H9 (cell line): ENCODE measurements around the gene PLCB1. TPM values are rescaled to one million over a fixed set of nuclear protein-coding genes. Genes with fewer than 3 reads are reported as not detected.

Experiments
- DNase-seq: peaks from one replicate; pipeline ENCODE4 v3.0.0-alpha.2; 2017
- H2AFZ ChIP-seq: one replicate; pipeline ENCODE4 v1.6.1; 2013; ENCODE audit warnings: mild to moderate bottlenecking, low read length, control low read depth, moderate library complexity
- H2AK5ac ChIP-seq: 2 replicates; pipeline ENCODE4 v1.6.1; 2013; ENCODE audit warnings: low read length, control low read depth, mixed read lengths; ENCODE audit not compliant: insufficient read length
- H2BK120ac ChIP-seq: one replicate; pipeline ENCODE4 v1.6.1; 2013; ENCODE audit warnings: low read depth, mild to moderate bottlenecking, low read length, control low read depth, inconsistent platforms; ENCODE audit not compliant: poor library complexity, severe bottlenecking
- H2BK12ac ChIP-seq: 2 replicates; pipeline ENCODE4 v1.6.1; 2013; ENCODE audit warnings: low read length, control low read depth, mixed read lengths, low read depth; ENCODE audit not compliant: insufficient read length
- H2BK15ac ChIP-seq: 2 replicates; pipeline ENCODE4 v1.6.1; 2013; ENCODE audit warnings: low read depth, low read length, control low read depth
- H2BK20ac ChIP-seq: one replicate; pipeline ENCODE4 v1.6.1; 2013; ENCODE audit warnings: low read depth, mild to moderate bottlenecking, low read length, control low read depth, inconsistent platforms; ENCODE audit not compliant: poor library complexity, severe bottlenecking
- H2BK5ac ChIP-seq: 2 replicates; pipeline ENCODE4 v1.6.1; 2013; ENCODE audit warnings: low read length, control low read depth, mixed read lengths; ENCODE audit not compliant: insufficient read length
- H3K14ac ChIP-seq: 2 replicates; pipeline ENCODE4 v1.6.1; 2013; ENCODE audit warnings: low read length, control low read depth; ENCODE audit not compliant: insufficient read depth
- H3K18ac ChIP-seq: 2 replicates; pipeline ENCODE4 v1.6.1; 2013; ENCODE audit warnings: low read depth, mild to moderate bottlenecking, mixed read lengths, low read length, control low read depth; ENCODE audit not compliant: insufficient read length
- H3K23ac ChIP-seq: 2 replicates; pipeline ENCODE4 v1.6.1; 2013; ENCODE audit warnings: low read length, control low read depth, mixed read lengths, low read depth; ENCODE audit not compliant: insufficient read length
- H3K23me2 ChIP-seq: 2 replicates; pipeline ENCODE4 v1.6.1; 2013; ENCODE audit warnings: low read depth, mild to moderate bottlenecking, mixed read lengths, low read length, control low read depth; ENCODE audit not compliant: insufficient read length, poor library complexity, severe bottlenecking
- H3K27ac ChIP-seq: 2 replicates; pipeline ENCODE4 v1.5.1; 2013; ENCODE audit warnings: low read length, control low read depth, mixed read lengths, low read depth; ENCODE audit not compliant: insufficient read length
- H3K27me3 ChIP-seq: 2 replicates; pipeline ENCODE4 v1.6.1; 2013; ENCODE audit warnings: low read length, control low read depth, inconsistent platforms; ENCODE audit not compliant: insufficient read depth
- H3K4ac ChIP-seq: 2 replicates; pipeline ENCODE4 v1.6.1; 2013; ENCODE audit warnings: low read depth, mild to moderate bottlenecking, control low read depth, inconsistent platforms, low read length, moderate library complexity
- H3K4me1 ChIP-seq: 2 replicates; pipeline ENCODE4 v1.6.1; 2013; ENCODE audit warnings: low read length, control low read depth, inconsistent platforms; ENCODE audit not compliant: insufficient read depth
- H3K4me2 ChIP-seq: 2 replicates; pipeline ENCODE4 v1.6.1; 2013; ENCODE audit warnings: low read length, control low read depth, mixed read lengths; ENCODE audit not compliant: insufficient read length, insufficient read depth
- H3K56ac ChIP-seq: 2 replicates; pipeline ENCODE4 v1.6.1; 2013; ENCODE audit warnings: low read depth, mild to moderate bottlenecking, mixed read lengths, low read length, control low read depth; ENCODE audit not compliant: insufficient read length
- H3K79me1 ChIP-seq: 2 replicates; pipeline ENCODE4 v1.6.1; 2013; ENCODE audit warnings: low read depth, mild to moderate bottlenecking, moderate library complexity, low read length, control low read depth, inconsistent platforms; ENCODE audit not compliant: insufficient read depth, poor library complexity, severe bottlenecking
- H3K79me2 ChIP-seq: 2 replicates; pipeline ENCODE4 v1.6.1; 2013; ENCODE audit warnings: low read length, control low read depth, inconsistent platforms; ENCODE audit not compliant: insufficient read depth
- H3K9ac ChIP-seq: 2 replicates; pipeline ENCODE4 v1.6.1; 2013; ENCODE audit warnings: low read length, control low read depth, mixed read lengths; ENCODE audit not compliant: insufficient read length; ENCODE audit errors: extremely low read depth
- H3K9me3 ChIP-seq: one replicate; pipeline ENCODE4 v1.6.1; 2013; ENCODE audit warnings: low read depth, low read length, inconsistent platforms; ENCODE audit not compliant: control insufficient read depth
- H3T11ph ChIP-seq: one replicate; pipeline ENCODE4 v1.6.1; 2013; ENCODE audit warnings: mild to moderate bottlenecking, low read length, control low read depth, inconsistent platforms
- H4K20me1 ChIP-seq: one replicate; pipeline ENCODE4 v1.6.1; 2013; ENCODE audit not compliant: control insufficient read depth, insufficient read length, insufficient read depth
- H4K5ac ChIP-seq: 2 replicates; pipeline ENCODE4 v1.6.1; 2013; ENCODE audit warnings: low read depth, mild to moderate bottlenecking, mixed read lengths, low read length, control low read depth; ENCODE audit not compliant: insufficient read length
- H4K8ac ChIP-seq: replicated peaks from 2 replicates; pipeline ENCODE4 v1.6.1; 2013; ENCODE audit warnings: low read length, control low read depth, mixed read lengths, low read depth; ENCODE audit not compliant: insufficient read length
- H4K91ac ChIP-seq: 2 replicates; pipeline ENCODE4 v1.6.1; 2013; ENCODE audit warnings: low read depth, mild to moderate bottlenecking, moderate library complexity, mixed read lengths, low read length, control low read depth; ENCODE audit not compliant: insufficient read length
- H3K27ac Mint-ChIP-seq, 3 experiments: 2 replicates in 2 of 3; 3 replicates in 1 of 3; pipeline ENCODE4 v1.8.0; 2020 to 2021; ENCODE audit warnings: mixed read lengths in 3 of 3, mild to moderate bottlenecking in 1 of 3, moderate library complexity in 1 of 3
- H3K27me3 Mint-ChIP-seq: 2 replicates; pipeline ENCODE4 v1.8.0; 2021; ENCODE audit warnings: low read depth, mild to moderate bottlenecking, moderate library complexity, mixed read lengths
- H3K36me3 Mint-ChIP-seq, 3 experiments: 2 replicates in 2 of 3; 3 replicates in 1 of 3; pipeline ENCODE4 v1.8.0; 2020 to 2021; ENCODE audit warnings: low read depth in 3 of 3, mixed read lengths in 3 of 3; ENCODE audit not compliant: insufficient read depth in 1 of 3
- H3K4me1 Mint-ChIP-seq, 2 experiments: 2 replicates each; pipeline ENCODE4 v1.8.0; 2020; ENCODE audit warnings: mixed read lengths in 2 of 2
- H3K4me3 Mint-ChIP-seq, 2 experiments: 2 replicates in 1 of 2; 3 replicates in 1 of 2; pipeline ENCODE4 v1.8.0; 2020 to 2021; ENCODE audit warnings: mild to moderate bottlenecking in 2 of 2, mixed read lengths in 2 of 2, moderate library complexity in 1 of 2
- H3K9me3 Mint-ChIP-seq, 2 experiments: 2 replicates in 1 of 2; 3 replicates in 1 of 2; pipeline ENCODE4 v1.8.0; 2020; ENCODE audit warnings: mild to moderate bottlenecking in 2 of 2, mixed read lengths in 2 of 2, moderate library complexity in 1 of 2
- CTCF ChIP-seq: fragments of 200-600 bp; sonication (generic); conservative IDR thresholded peaks from 3 replicates; pipeline ENCODE4 v1.8.0; 2021; ENCODE audit warnings: antibody characterized with exemption, mild to moderate bottlenecking
- WGBS: extraction: QIAGEN DNeasy Blood & Tissue Kit; methylation state at CpG from one replicate; pipeline ENCODE4 v1.1.7; 2013; ENCODE audit warnings: missing lambda C conversion rate, low lambda C conversion rate, mixed read lengths; ENCODE audit not compliant: insufficient read length; ENCODE audit errors: extremely low coverage; 5-methylcytosine and 5-hydroxymethylcytosine counted together
- total RNA-seq: library from RNA; stranded (reverse); gene quantifications from 2 replicates; pipeline ENCODE4 v1.2.1, GENCODE V29; 2021

Gene PLCB1
- total RNA-seq, 1 experiment from 2014 or later, result 11.5 TPM

GRCh38 chr20:8654486-8654885 lies 522.4 kb downstream of the PLCB1 start:
- no peak overlapping the region for H2BK12ac ChIP-seq
- no peak overlapping the region for H3K27ac Mint-ChIP-seq
- H3K56ac ChIP-seq, result no peak overlapping the region
- H3K9me3 Mint-ChIP-seq, result peaks cover 0 to 3% of the 10 kb centered on the region in 2 experiments; a peak in 1 of 5 replicates
- no peaks in the 10 kb centered on the region for H3K27me3 ChIP-seq
- no peak overlapping the region for H4K5ac ChIP-seq
- no peaks in the 10 kb centered on the region for H3K9me3 ChIP-seq
- H3K4me1 Mint-ChIP-seq, result no peaks in the 10 kb centered on the region
- no peak overlapping the region for H3K23ac ChIP-seq
- DNase-seq, result no peak
- no peak overlapping the region for H3K4me2 ChIP-seq
- H3K14ac ChIP-seq, result no peak overlapping the region
- no peak overlapping the region for H3K18ac ChIP-seq
- H3K9ac ChIP-seq, result no peak overlapping the region
- peaks cover 2 to 8% (median 7%) of the 10 kb centered on the region in 3 experiments; a peak in 4 of 7 replicates for H3K36me3 Mint-ChIP-seq
- no peak overlapping the region for H3T11ph ChIP-seq
- H2BK15ac ChIP-seq, result no peak overlapping the region
- no peak overlapping the region for H4K8ac ChIP-seq
- no peaks in the 10 kb centered on the region for H4K20me1 ChIP-seq
- no peak overlapping the region for H3K4me3 Mint-ChIP-seq
- no peak overlapping the region for H3K27ac ChIP-seq
- no peaks in the 10 kb centered on the region for H3K79me1 ChIP-seq
- H3K4ac ChIP-seq, result no peak overlapping the region
- no peaks in the 10 kb centered on the region for H3K23me2 ChIP-seq
- no peak overlapping the region for H2BK5ac ChIP-seq
- no peaks in the 10 kb centered on the region for H3K27me3 Mint-ChIP-seq
- no CpG with 5 or more reads among the region's 2 CpGs for WGBS
- TF ChIP-seq CTCF, result no peak
- no peak overlapping the region for H2BK20ac ChIP-seq
- no peak overlapping the region for H4K91ac ChIP-seq
- H2AFZ ChIP-seq, result no peak overlapping the region
- no peak overlapping the region for H2BK120ac ChIP-seq
- H2AK5ac ChIP-seq, result no peak overlapping the region
- H3K79me2 ChIP-seq, result no peaks in the 10 kb centered on the region
- no peaks in the 10 kb centered on the region for H3K4me1 ChIP-seq
